Loucy (cell line): ENCODE data around the gene EFEMP1.

Experiments used
- H2AFZ ChIP-seq: fragments of 200-600 bp; sonication (generic); 2 replicates; pipeline ENCODE4 v1.6.0; 2016; ENCODE audit warnings: antibody characterized with exemption, mild to moderate bottlenecking, low read length, moderate library complexity
- H3F3A ChIP-seq: fragments of 200-600 bp; 2 replicates; pipeline ENCODE4 v1.6.0; 2016; ENCODE audit warnings: antibody characterized with exemption, low read depth, mild to moderate bottlenecking
- H3K27me3 ChIP-seq: fragments of 200-600 bp; sonication (generic); 2 replicates; pipeline ENCODE4 v1.6.1; 2014; ENCODE audit warnings: low read length, mild to moderate bottlenecking; ENCODE audit not compliant: insufficient read depth, poor library complexity, severe bottlenecking
- H3K36me3 ChIP-seq: fragments of 200-600 bp; sonication (generic); 2 replicates; pipeline ENCODE4 v1.6.1; 2016; ENCODE audit warnings: low read length; ENCODE audit not compliant: insufficient read depth
- H3K4me1 ChIP-seq: fragments of 200-600 bp; sonication (generic); 2 replicates; pipeline ENCODE4 v1.5.1; 2014; ENCODE audit warnings: low read length, mild to moderate bottlenecking; ENCODE audit not compliant: insufficient read depth, poor library complexity, severe bottlenecking
- H3K4me2 ChIP-seq: fragments of 200-600 bp; sonication (generic); 2 replicates; pipeline ENCODE4 v1.6.0; 2014; ENCODE audit warnings: antibody characterized with exemption, low read length, low read depth, mild to moderate bottlenecking; ENCODE audit not compliant: poor library complexity, severe bottlenecking
- H3K4me3 ChIP-seq: fragments of 200-600 bp; sonication (generic); 2 replicates; pipeline ENCODE4 v1.5.1; 2014; ENCODE audit warnings: low read length, mild to moderate bottlenecking, mixed read lengths; ENCODE audit not compliant: poor library complexity, severe bottlenecking
- H3K79me2 ChIP-seq: fragments of 200-600 bp; sonication (generic); 2 replicates; pipeline ENCODE4 v1.6.1; 2014; ENCODE audit warnings: low read length; ENCODE audit not compliant: insufficient read depth
- H3K9ac ChIP-seq: fragments of 200-600 bp; sonication (generic); 2 replicates; pipeline ENCODE4 v1.6.0; 2014; ENCODE audit warnings: mild to moderate bottlenecking, low read depth, low read length, moderate library complexity; ENCODE audit not compliant: poor library complexity, severe bottlenecking
- H3K9me2 ChIP-seq: fragments of 200-600 bp; sonication (generic); replicated peaks from 2 replicates; pipeline ENCODE4 v1.6.1; 2016; ENCODE audit warnings: low read depth, low read length, mixed read lengths
- H3K9me3 ChIP-seq: fragments of 200-600 bp; sonication (generic); 2 replicates; pipeline ENCODE4 v1.6.1; 2014; ENCODE audit warnings: mild to moderate bottlenecking, antibody characterized with exemption, low read length, low read depth; ENCODE audit not compliant: insufficient read depth
- H4K20me1 ChIP-seq: fragments of 200-600 bp; sonication (generic); 2 replicates; pipeline ENCODE4 v1.6.0; 2014; ENCODE audit warnings: antibody characterized with exemption, low read length, mild to moderate bottlenecking; ENCODE audit not compliant: insufficient read depth, poor library complexity, severe bottlenecking
- CTCF ChIP-seq: fragments of 200-600 bp; sonication (generic); conservative IDR thresholded peaks from 2 replicates; pipeline ENCODE4 v1.5.1; 2014; ENCODE audit warnings: mild to moderate bottlenecking, antibody characterized with exemption, low read length
- EZH2phosphoT487 ChIP-seq: fragments of 200-600 bp; IDR thresholded peaks from 2 replicates; pipeline ENCODE4 v1.6.1; 2018; ENCODE audit warnings: antibody characterized with exemption, mild to moderate bottlenecking, moderate library complexity, borderline replicate concordance

Gene EFEMP1

GRCh38 chr2:55912926-55913325 is 10.7 kb downstream of the EFEMP1 start:
- no peak for TF ChIP-seq CTCF
- no peak for TF ChIP-seq EZH2phosphoT487
- no peak overlapping the region for H3K4me3 ChIP-seq
- H4K20me1 ChIP-seq = no peaks in the 10 kb centered on the region
- H3K4me1 ChIP-seq = no peaks in the 10 kb centered on the region
- no peaks in the 10 kb centered on the region for H3K9me2 ChIP-seq
- H3F3A ChIP-seq = no peaks in the 10 kb centered on the region
- no peak overlapping the region for H3K9ac ChIP-seq
- no peaks in the 10 kb centered on the region for H3K9me3 ChIP-seq
- H3K79me2 ChIP-seq = no peaks in the 10 kb centered on the region
- H3K36me3 ChIP-seq = no peaks in the 10 kb centered on the region
- H3K27me3 ChIP-seq = no peaks in the 10 kb centered on the region
- H2AFZ ChIP-seq = no peak overlapping the region
- H3K4me2 ChIP-seq = no peak overlapping the region

- Histone ChIP-seq H3K9me3 (no peaks in the 10 kb centered on the region), H3K9ac (no peak overlapping the region), H3K4me3 (no peak overlapping the region), H3K79me2 (no peaks in the 10 kb centered on the region), H3K4me2 (no peak overlapping the region), H3K36me3 (no peaks in the 10 kb centered on the region), H4K20me1 (no peaks in the 10 kb centered on the region), H3K27me3 (no peaks in the 10 kb centered on the region), H2AFZ (no peak overlapping the region), H3F3A (no peaks in the 10 kb centered on the region), H3K4me1 (no peaks in the 10 kb centered on the region), H3K9me2 (no peaks in the 10 kb centered on the region)
- TF ChIP-seq CTCF (no peak), EZH2phosphoT487 (no peak)
Observed at GRCh38 chr2:55910077-55910476, 13.5 kb downstream of the EFEMP1 start.

GRCh38 chr2:55907686-55908085 is 15.9 kb downstream of the EFEMP1 start:
- Histone ChIP-seq H3K4me2 (no peak overlapping the region), H3K27me3 (no peaks in the 10 kb centered on the region), H3K79me2 (no peaks in the 10 kb centered on the region), H3K4me1 (no peaks in the 10 kb centered on the region), H3K36me3 (no peaks in the 10 kb centered on the region), H3K9ac (no peak overlapping the region), H3K4me3 (no peak overlapping the region), H3F3A (no peaks in the 10 kb centered on the region), H3K9me3 (no peaks in the 10 kb centered on the region), H2AFZ (peak overlapping the region; percentile 63; the same call in 1 of the 2 replicates), H3K9me2 (no peaks in the 10 kb centered on the region), H4K20me1 (no peaks in the 10 kb centered on the region)
- TF ChIP-seq EZH2phosphoT487 = no peak
- no peak for TF ChIP-seq CTCF
